HepG2 (cell line): ENCODE data around the gene SLC22A23. TPM values are rescaled to one million over a fixed set of nuclear protein-coding genes. Genes with fewer than 3 reads are reported as not detected.

ENCODE experiments used
- ARNT ChIP-seq: fragments of 450-650 bp; IDR thresholded peaks from 2 replicates; pipeline ENCODE4 v1.6.1; 2017
- DMAP1 ChIP-seq: IDR thresholded peaks from 2 replicates; pipeline ENCODE4 v1.6.1; 2016
- ELF1 ChIP-seq: sonication (generic); formaldehyde crosslinking; IDR thresholded peaks from 2 replicates; pipeline ENCODE4 v1.4.0; 2020; ENCODE audit warnings: missing genetic modification reagents
- HNF4A ChIP-seq: sonication (generic); formaldehyde crosslinking; IDR thresholded peaks from 2 replicates; pipeline ENCODE4 v1.4.0; 2020; ENCODE audit warnings: missing genetic modification reagents
- LBX2 ChIP-seq: sonication (generic); formaldehyde crosslinking; IDR thresholded peaks from 2 replicates; pipeline ENCODE4 v1.5.0; 2020; ENCODE audit warnings: missing genetic modification reagents, mild to moderate bottlenecking, borderline replicate concordance
- MAF1 ChIP-seq: sonication (generic); formaldehyde crosslinking; IDR thresholded peaks from 2 replicates; pipeline ENCODE4 v1.5.0; 2020; ENCODE audit warnings: missing genetic modification reagents, borderline replicate concordance
- NAIF1 ChIP-seq: sonication (generic); formaldehyde crosslinking; IDR thresholded peaks from 2 replicates; pipeline ENCODE4 v1.5.0; 2020; ENCODE audit warnings: mild to moderate bottlenecking, missing genetic modification reagents, borderline replicate concordance
- NFIC ChIP-seq: IDR thresholded peaks from 2 replicates; pipeline ENCODE4 v1.6.1; 2012; ENCODE audit warnings: mild to moderate bottlenecking, low read length, inconsistent platforms
- NR2C2 ChIP-seq: sonication (generic); formaldehyde crosslinking; IDR thresholded peaks from 2 replicates; pipeline ENCODE4 v1.4.0; 2020; ENCODE audit warnings: missing genetic modification reagents, mild to moderate bottlenecking, moderate library complexity, borderline replicate concordance
- PAF1 ChIP-seq: IDR thresholded peaks from 2 replicates; pipeline ENCODE4 v1.6.1; 2016; ENCODE audit warnings: missing genetic modification reagents, missing compliant biosample characterization
- SP4 ChIP-seq: sonication (generic); formaldehyde crosslinking; IDR thresholded peaks from 2 replicates; pipeline ENCODE4 v1.8.1; 2023; ENCODE audit warnings: mild to moderate bottlenecking, missing genetic modification reagents
- ZFP82 ChIP-seq: sonication (generic); formaldehyde crosslinking; IDR thresholded peaks from 2 replicates; pipeline ENCODE4 v1.5.1; 2020; ENCODE audit warnings: mild to moderate bottlenecking, missing genetic modification reagents, borderline replicate concordance
- ZFX ChIP-seq: sonication (generic); formaldehyde crosslinking; IDR thresholded peaks from 2 replicates; pipeline ENCODE4 v1.4.0; 2020; ENCODE audit warnings: mild to moderate bottlenecking, low read depth, missing genetic modification reagents, moderate library complexity
- ZNF224 ChIP-seq: sonication (generic); formaldehyde crosslinking; IDR thresholded peaks from 2 replicates; pipeline ENCODE4 v1.5.0; 2020; ENCODE audit warnings: mild to moderate bottlenecking, missing genetic modification reagents
- ZNF33B ChIP-seq: sonication (generic); formaldehyde crosslinking; IDR thresholded peaks from 2 replicates; pipeline ENCODE4 v1.5.1; 2020; ENCODE audit warnings: mild to moderate bottlenecking, missing genetic modification reagents
- ZNF383 ChIP-seq: sonication (generic); formaldehyde crosslinking; IDR thresholded peaks from 2 replicates; pipeline ENCODE4 v1.4.0; 2020; ENCODE audit warnings: missing genetic modification reagents, mild to moderate bottlenecking, borderline replicate concordance
- ZNF446 ChIP-seq: sonication (generic); formaldehyde crosslinking; IDR thresholded peaks from 2 replicates; pipeline ENCODE4 v1.5.0; 2020; ENCODE audit warnings: mild to moderate bottlenecking, missing genetic modification reagents
- ZNF484 ChIP-seq: sonication (generic); formaldehyde crosslinking; IDR thresholded peaks from 2 replicates; pipeline ENCODE4 v1.5.1; 2020; ENCODE audit warnings: mild to moderate bottlenecking, low read depth, missing genetic modification reagents, borderline replicate concordance
- ZNF552 ChIP-seq: sonication (generic); formaldehyde crosslinking; IDR thresholded peaks from 2 replicates; pipeline ENCODE4 v1.9.0; 2022; ENCODE audit warnings: missing genetic modification reagents, mild to moderate bottlenecking, borderline replicate concordance
- ZNF570 ChIP-seq: sonication (generic); formaldehyde crosslinking; IDR thresholded peaks from 2 replicates; pipeline ENCODE4 v1.4.0; 2020; ENCODE audit warnings: mild to moderate bottlenecking, missing genetic modification reagents, borderline replicate concordance
- ZNF580 ChIP-seq: IDR thresholded peaks from 2 replicates; pipeline ENCODE4 v1.6.1; 2016; ENCODE audit warnings: low read depth, borderline replicate concordance
- ZNF597 ChIP-seq: sonication (generic); formaldehyde crosslinking; IDR thresholded peaks from 2 replicates; pipeline ENCODE4 v1.5.0; 2020; ENCODE audit warnings: missing genetic modification reagents
- ZNF781 ChIP-seq: sonication (generic); formaldehyde crosslinking; IDR thresholded peaks from 2 replicates; pipeline ENCODE4 v1.5.1; 2020; ENCODE audit warnings: borderline replicate concordance, mild to moderate bottlenecking, missing genetic modification reagents; ENCODE audit errors: not compliant biosample characterization
- polyA plus RNA-seq, 8 experiments: library from polyadenylated mRNA; depleted of rRNA in 3 of 8; stranded (reverse) in 7 of 8; unstranded in 1 of 8; fragments of >200 nt; fragmentation: Illumina TruSeq in 4 of 8; extraction: Trizol in 4 of 8; gene quantifications; 2 replicates each; pipeline versions ENCODE4 v1.2.1 to v1.2.3, GENCODE V29; 2011 to 2016; ENCODE audit warnings: low read depth in 4 of 8, missing spikeins in 1 of 8, mixed read lengths in 1 of 8; ENCODE audit not compliant: insufficient read depth in 1 of 8
- total RNA-seq, 5 experiments: library from RNA; depleted of rRNA; stranded (reverse); fragments of >200 nt; fragmentation: Illumina TruSeq; extraction: Trizol; gene quantifications; 2 replicates each; pipeline ENCODE4 v1.2.3, GENCODE V29; 2016; ENCODE audit warnings: low read depth in 1 of 5
- TF ChIP-seq, protein P1 (sequence below): sonication (generic); formaldehyde crosslinking; IDR thresholded peaks from 2 replicates; pipeline ENCODE4 v1.5.0; 2020; ENCODE audit warnings: mild to moderate bottlenecking, missing genetic modification reagents, moderate library complexity
- TF ChIP-seq, protein P2 (sequence below): sonication (generic); formaldehyde crosslinking; IDR thresholded peaks from 2 replicates; pipeline ENCODE4 v1.4.0; 2020; ENCODE audit warnings: missing genetic modification reagents

The SLC22A23 gene
- total and polyA plus RNA-seq, 2 of the 13 experiments (the other 11 are each of a cell fraction or from before 2014, with no cell fraction given) = 11.8 to 17.5 TPM

GRCh38 chr6:3444276-3445088 is 12.4 kb downstream of the SLC22A23 start (continued):
- peak; percentile 37; the same call in 1 of the 2 replicates for TF ChIP-seq SP4 (CRISPR knock-in tag)
- 0 out of 2 replicates have a peak, but pooled peaks have one; percentile 49 for TF ChIP-seq ZNF383 (CRISPR knock-in tag)
- no peak for TF ChIP-seq NFIC
- TF ChIP-seq ZFX (CRISPR knock-in tag) = peak; percentile 17; the same call in 1 of the 2 replicates
- 0 out of 2 replicates have a peak, but pooled peaks have one; percentile 21 for TF ChIP-seq ZNF33B
- TF ChIP-seq, protein P1, sequence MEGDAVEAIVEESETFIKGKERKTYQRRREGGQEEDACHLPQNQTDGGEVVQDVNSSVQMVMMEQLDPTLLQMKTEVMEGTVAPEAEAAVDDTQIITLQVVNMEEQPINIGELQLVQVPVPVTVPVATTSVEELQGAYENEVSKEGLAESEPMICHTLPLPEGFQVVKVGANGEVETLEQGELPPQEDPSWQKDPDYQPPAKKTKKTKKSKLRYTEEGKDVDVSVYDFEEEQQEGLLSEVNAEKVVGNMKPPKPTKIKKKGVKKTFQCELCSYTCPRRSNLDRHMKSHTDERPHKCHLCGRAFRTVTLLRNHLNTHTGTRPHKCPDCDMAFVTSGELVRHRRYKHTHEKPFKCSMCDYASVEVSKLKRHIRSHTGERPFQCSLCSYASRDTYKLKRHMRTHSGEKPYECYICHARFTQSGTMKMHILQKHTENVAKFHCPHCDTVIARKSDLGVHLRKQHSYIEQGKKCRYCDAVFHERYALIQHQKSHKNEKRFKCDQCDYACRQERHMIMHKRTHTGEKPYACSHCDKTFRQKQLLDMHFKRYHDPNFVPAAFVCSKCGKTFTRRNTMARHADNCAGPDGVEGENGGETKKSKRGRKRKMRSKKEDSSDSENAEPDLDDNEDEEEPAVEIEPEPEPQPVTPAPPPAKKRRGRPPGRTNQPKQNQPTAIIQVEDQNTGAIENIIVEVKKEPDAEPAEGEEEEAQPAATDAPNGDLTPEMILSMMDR (CRISPR knock-in tag) = peak; percentile 38; the same call in 1 of the 2 replicates
- no peak for TF ChIP-seq NAIF1
- TF ChIP-seq, protein P2, sequence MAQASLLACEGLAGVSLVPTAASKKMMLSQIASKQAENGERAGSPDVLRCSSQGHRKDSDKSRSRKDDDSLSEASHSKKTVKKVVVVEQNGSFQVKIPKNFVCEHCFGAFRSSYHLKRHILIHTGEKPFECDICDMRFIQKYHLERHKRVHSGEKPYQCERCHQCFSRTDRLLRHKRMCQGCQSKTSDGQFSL (CRISPR knock-in tag) = no peak
- no peak for TF ChIP-seq ZNF570 (CRISPR knock-in tag)
- TF ChIP-seq PAF1 (CRISPR knock-in tag) = no peak
- TF ChIP-seq MAF1 (CRISPR knock-in tag) = no peak
- TF ChIP-seq ZFP82 = no peak
- TF ChIP-seq LBX2 (CRISPR knock-in tag) = no peak
- TF ChIP-seq ZNF552 = no peak
- no peak for TF ChIP-seq ZNF781
- TF ChIP-seq NR2C2 = no peak
- TF ChIP-seq DMAP1 = no peak
- TF ChIP-seq ZNF580 = no peak
- no peak for TF ChIP-seq ARNT
- no peak for TF ChIP-seq ZNF484 (CRISPR knock-in tag)
- no peak for TF ChIP-seq ELF1
- no peak for TF ChIP-seq ZNF224 (CRISPR knock-in tag)
- TF ChIP-seq ZNF597 = no peak
- no peak for TF ChIP-seq ZNF446
- TF ChIP-seq HNF4A (CRISPR knock-in tag) = peak; percentile 90
